ENCODE measurements around the gene SLC12A5.
A peak's percentile ranks its signal among the peaks of the same experiment; 100 is the strongest.

Gene SLC12A5

GRCh38 chr20:45993197-45993951 is 35.6 kb upstream of the SLC12A5 start:
- no peak for TF ChIP-seq CTCF (conservative IDR thresholded peaks at IDR 0.05)
- no peak for TF ChIP-seq ZFX (IDR thresholded peaks at IDR 0.05)
- H3K27ac ChIP-seq = peak overlapping the region; percentile 24

GRCh38 chr20:45994761-45995493 is 34.1 kb upstream of the SLC12A5 start:
- H3K27ac ChIP-seq = peak overlapping the region; percentile 82

GRCh38 chr20:45995495-45996097 is 33.4 kb upstream of the SLC12A5 start:
- peak overlapping the region; percentile 82 for H3K27ac ChIP-seq

More at GRCh38 chr20:45994761-45995493, 34.1 kb upstream of the SLC12A5 start:
- no peak for TF ChIP-seq CTCF (conservative IDR thresholded peaks at IDR 0.05)
- no peak for TF ChIP-seq ZFX (IDR thresholded peaks at IDR 0.05)

- peak overlapping the region; percentile 82; the same call in 1 of the 2 replicates for H3K27ac ChIP-seq
- TF ChIP-seq ZFX (IDR thresholded peaks at IDR 0.05) = no peak
- no peak for TF ChIP-seq CTCF (conservative IDR thresholded peaks at IDR 0.05)
Observed at GRCh38 chr20:45997187-45997586, 31.8 kb upstream of the SLC12A5 start.

- no peak overlapping the region for H3K27ac ChIP-seq
- TF ChIP-seq ZFX (IDR thresholded peaks at IDR 0.05) = no peak
- TF ChIP-seq CTCF (conservative IDR thresholded peaks at IDR 0.05) = no peak
Observed at GRCh38 chr20:45998337-45998736, 30.7 kb upstream of the SLC12A5 start.

GRCh38 chr20:45998761-45999160 is 30.3 kb upstream of the SLC12A5 start:
- TF ChIP-seq CTCF (conservative IDR thresholded peaks at IDR 0.05) = no peak
- no peak for TF ChIP-seq ZFX (IDR thresholded peaks at IDR 0.05)

GRCh38 chr20:45999557-46000261 is 29.3 kb upstream of the SLC12A5 start:
- TF ChIP-seq ZFX (IDR thresholded peaks at IDR 0.05) (no peak), CTCF (conservative IDR thresholded peaks at IDR 0.05) (no peak)
- no peak overlapping the region for H3K27ac ChIP-seq

More at GRCh38 chr20:45998761-45999160, 30.3 kb upstream of the SLC12A5 start:
- no peak overlapping the region for H3K27ac ChIP-seq

Measured in C4-2B (cell line).